GM19239 (cell line): ENCODE measurements around the gene ZBTB14.
A peak's percentile ranks its signal among the peaks of the same experiment; 100 is the strongest.

Experiments
- DNase-seq: peaks from one replicate; pipeline ENCODE4 v3.0.0; 2011; ENCODE audit warnings: low spot score; ENCODE audit not compliant: insufficient read length
- FAIRE-seq: peaks from 2 replicates; lab custom pipeline; 2011; peaks lifted over from hg19 to GRCh38; lab: Jason Lieb, UNC

ZBTB14 gene

DNA sequence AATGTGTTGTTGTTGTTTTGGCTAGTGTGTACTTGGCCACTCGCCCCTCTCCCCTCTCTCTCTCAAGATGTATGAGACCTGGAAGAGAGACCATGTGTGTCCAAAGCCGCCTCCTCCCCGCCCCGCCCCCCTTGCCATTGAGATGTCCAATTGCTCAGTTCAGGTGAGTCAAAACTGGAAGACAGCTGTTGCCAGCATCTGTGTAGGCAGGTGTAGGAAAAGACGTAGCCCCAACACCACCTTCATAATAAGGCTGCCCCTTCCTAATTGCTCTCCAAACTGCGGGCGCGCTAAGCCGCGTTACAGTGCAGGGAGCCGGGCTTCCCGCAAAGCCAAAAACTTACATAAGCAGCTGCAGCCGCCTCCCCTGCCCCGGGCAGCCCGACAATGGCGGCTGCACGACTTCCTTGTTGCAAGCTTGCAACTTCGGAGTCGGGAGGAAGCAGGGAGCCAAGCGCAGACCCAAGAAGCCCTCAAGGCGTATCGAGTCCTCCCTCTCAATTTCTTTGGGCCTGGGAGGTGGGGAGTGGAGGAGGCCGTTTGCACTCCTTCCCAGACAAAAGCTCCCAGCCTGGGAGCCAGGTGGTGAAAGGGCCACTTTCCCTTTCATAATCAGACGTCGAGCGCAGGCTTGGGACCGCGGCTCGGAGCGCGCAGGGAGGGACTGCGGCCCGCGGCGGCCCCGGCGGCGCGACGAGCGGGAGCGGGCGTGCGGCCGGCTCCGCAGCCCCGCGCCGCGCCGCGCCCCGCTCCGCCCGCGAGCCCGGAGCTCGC is 882 bp downstream of the ZBTB14 start:
- DNase-seq (peak; percentile 17), FAIRE-seq (peak; percentile 66)

DNA sequence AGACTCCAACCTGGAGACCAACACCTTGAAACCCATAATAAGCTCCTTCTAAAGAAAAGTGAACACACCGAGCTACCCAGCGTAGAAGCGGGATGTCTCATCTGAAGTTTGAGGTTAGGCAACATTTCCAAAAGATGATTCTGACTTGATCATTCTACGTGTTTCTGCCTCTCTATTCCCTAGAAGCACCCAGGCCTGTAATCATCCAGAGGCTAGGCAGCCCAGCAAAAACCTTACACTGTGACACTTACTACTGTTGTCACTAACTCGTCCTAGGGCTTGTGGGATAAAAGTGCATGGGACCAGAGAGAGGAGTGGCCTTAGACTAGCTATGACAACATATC is 1.4 kb downstream of the ZBTB14 start:
- FAIRE-seq, result no peak

GRCh38 chr18:5288517-5288935 is 7.0 kb downstream of the ZBTB14 start:
- no peak for FAIRE-seq
- DNase-seq, result no peak

More for the DNA sequence above, 1.4 kb downstream of the ZBTB14 start:
- no peak for DNase-seq

DNA sequence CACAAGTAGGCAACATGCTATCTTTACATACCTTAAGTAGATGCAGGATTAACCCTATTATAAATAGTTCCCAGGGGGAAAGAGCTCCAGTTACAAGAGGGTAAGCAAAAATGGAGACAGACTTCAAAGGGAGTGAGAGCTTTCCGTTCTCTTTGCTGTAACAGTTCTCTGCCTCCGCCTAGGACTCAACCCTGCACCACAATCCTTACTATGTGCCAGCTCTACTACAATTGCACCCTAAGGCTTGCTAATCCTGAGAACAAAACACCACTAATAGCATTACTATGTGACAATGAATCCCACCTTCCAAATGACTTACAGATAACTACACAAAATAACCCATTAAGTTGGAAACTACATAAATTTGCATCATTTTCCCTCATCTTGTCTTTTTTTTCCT is 7.7 kb downstream of the ZBTB14 start:
- FAIRE-seq (no peak), DNase-seq (no peak)

GRCh38 chr18:5286525-5286924 is 9.0 kb downstream of the ZBTB14 start:
- no peak for DNase-seq
- no peak for FAIRE-seq

GRCh38 chr18:5285326-5285725 is 10.2 kb downstream of the ZBTB14 start:
- no peak for FAIRE-seq
- DNase-seq, result no peak

GRCh38 chr18:5284808-5285207 is 10.7 kb downstream of the ZBTB14 start:
- FAIRE-seq (no peak), DNase-seq (no peak)

GRCh38 chr18:5282770-5283169 is 12.8 kb downstream of the ZBTB14 start:
- DNase-seq (no peak), FAIRE-seq (no peak)

GRCh38 chr18:5276947-5277346 is 18.6 kb downstream of the ZBTB14 start:
- FAIRE-seq, result no peak
- DNase-seq, result no peak

DNA sequence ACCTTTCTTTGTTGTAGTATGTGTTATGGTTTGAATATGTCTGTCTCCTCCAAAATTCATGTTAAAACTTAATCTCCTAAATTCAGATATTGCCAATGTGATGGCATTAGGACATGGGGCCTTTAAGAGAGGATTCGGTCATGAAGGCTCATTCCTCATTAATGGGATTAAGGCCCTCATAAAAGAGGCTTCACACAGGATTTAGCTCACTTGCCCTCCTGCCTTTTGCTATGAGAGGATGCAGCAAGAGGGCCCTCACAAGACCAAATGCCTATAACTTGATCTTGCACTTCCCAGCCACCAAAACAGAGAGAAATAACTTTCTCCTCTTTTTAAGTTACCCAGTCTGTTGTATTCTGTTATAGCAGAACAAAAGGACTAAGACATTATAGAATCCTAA is 19.7 kb downstream of the ZBTB14 start:
- DNase-seq, result no peak
- no peak for FAIRE-seq

- no peak for FAIRE-seq
Measured at GRCh38 chr18:5268874-5269273, 26.7 kb downstream of the ZBTB14 start.

GRCh38 chr18:5266721-5267120 is 28.8 kb downstream of the ZBTB14 start:
- DNase-seq, result no peak

More at GRCh38 chr18:5268874-5269273, 26.7 kb downstream of the ZBTB14 start:
- no peak for DNase-seq

DNA sequence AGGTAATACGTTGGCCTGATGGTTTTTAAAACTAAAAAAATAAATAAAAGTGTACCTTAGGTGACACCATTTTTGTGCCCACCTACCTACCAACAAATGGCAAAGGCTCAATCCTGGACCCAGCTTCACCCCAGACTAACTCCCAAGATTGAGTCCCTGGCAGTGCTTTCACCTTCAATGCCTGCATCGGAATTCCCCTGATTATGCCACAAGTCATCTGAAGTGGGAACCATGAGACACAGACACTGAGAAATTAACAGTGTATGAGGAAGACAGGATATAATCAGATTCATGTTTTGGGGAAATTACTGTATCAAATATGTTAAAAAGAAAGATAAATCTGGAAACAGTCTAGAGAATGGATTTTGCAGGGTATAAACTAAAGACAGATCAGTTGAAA is 41.6 kb downstream of the ZBTB14 start:
- DNase-seq, result no peak
- no peak for FAIRE-seq

More at GRCh38 chr18:5266721-5267120, 28.8 kb downstream of the ZBTB14 start:
- FAIRE-seq, result no peak

DNA sequence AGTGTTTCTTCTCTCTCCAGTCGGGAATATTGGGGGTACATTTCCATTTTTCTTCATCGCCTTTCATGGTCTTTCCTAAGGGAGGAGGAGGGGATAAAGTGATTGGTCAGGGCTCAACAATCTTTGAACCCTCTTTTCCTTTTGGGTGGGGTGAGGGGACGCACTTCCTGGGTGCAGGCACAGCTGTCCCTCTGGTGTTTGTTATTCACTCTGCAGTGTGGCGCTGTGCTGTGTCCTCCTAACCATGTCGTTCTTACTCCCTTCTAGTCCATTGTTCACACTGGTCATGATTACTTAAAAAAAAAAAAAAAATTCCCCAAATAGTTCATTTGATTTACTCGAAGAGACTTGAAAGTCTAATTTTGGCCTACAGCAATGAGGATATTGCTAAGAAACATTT is 44.4 kb downstream of the ZBTB14 start:
- FAIRE-seq (no peak), DNase-seq (no peak)

- no peak for FAIRE-seq
- no peak for DNase-seq
Measured at GRCh38 chr18:5250603-5251002, 44.9 kb downstream of the ZBTB14 start.

- FAIRE-seq (no peak), DNase-seq (no peak)
Measured at GRCh38 chr18:5244941-5245340, 50.6 kb downstream of the ZBTB14 start.

GRCh38 chr18:5239447-5239846 is 56.1 kb downstream of the ZBTB14 start:
- no peak for DNase-seq
- FAIRE-seq, result peak; percentile 42
